Activated T-cell treated with anti-CD3 and anti-CD28 coated beads for 1 hour (primary cell): ENCODE measurements around the gene CGREF1.

Experiments
- DNase-seq: peaks from one replicate; pipeline ENCODE4 v3.0.0-alpha.2; 2020; ENCODE audit warnings: low read depth

Gene CGREF1

GRCh38 chr2:27073782-27074181, 45.1 kb downstream of the CGREF1 start:
- no peak for DNase-seq

- no peak for DNase-seq
Observed at GRCh38 chr2:27072920-27073319, 46.0 kb downstream of the CGREF1 start.

GRCh38 chr2:27071990-27072830, 46.7 kb downstream of the CGREF1 start:
- DNase-seq, result no peak

- DNase-seq, result peak; percentile 81
Observed at GRCh38 chr2:27071277-27071989, 47.5 kb downstream of the CGREF1 start, which contains the start of gene OST4. TSS of gene OST4 (minus strand) at chr2:27071654.

GRCh38 chr2:27070653-27071276, 48.2 kb downstream of the CGREF1 start:
- DNase-seq, result no peak

- DNase-seq, result no peak
Observed at GRCh38 chr2:27069961-27070618, 48.8 kb downstream of the CGREF1 start.

- DNase-seq, result no peak
Observed at GRCh38 chr2:27069436-27069835, 49.5 kb downstream of the CGREF1 start.

GRCh38 chr2:27067385-27067784, 51.5 kb downstream of the CGREF1 start:
- no peak for DNase-seq

GRCh38 chr2:27065128-27065527, 53.8 kb downstream of the CGREF1 start:
- no peak for DNase-seq

- no peak for DNase-seq
Observed at GRCh38 chr2:27060323-27060722, 58.6 kb downstream of the CGREF1 start.

GRCh38 chr2:27059141-27059820, 59.6 kb downstream of the CGREF1 start:
- no peak for DNase-seq

GRCh38 chr2:27058210-27058609, 60.7 kb downstream of the CGREF1 start:
- no peak for DNase-seq

- no peak for DNase-seq
Observed at GRCh38 chr2:27057184-27057583, 61.7 kb downstream of the CGREF1 start.

- no peak for DNase-seq
Observed at GRCh38 chr2:27054721-27055120, 64.2 kb downstream of the CGREF1 start.

- no peak for DNase-seq
Observed at GRCh38 chr2:27053776-27054175, 65.2 kb downstream of the CGREF1 start.

- DNase-seq, result no peak
Observed at GRCh38 chr2:27053321-27053720, 65.6 kb downstream of the CGREF1 start.

- no peak for DNase-seq
Observed at GRCh38 chr2:27051902-27052645, 66.9 kb downstream of the CGREF1 start.

GRCh38 chr2:27050996-27051901, 67.7 kb downstream of the CGREF1 start, which contains the start of gene AGBL5:
TSS of gene AGBL5 (plus strand) at chr2:27051668. CDS start at chr2:27052959, 1,291 bp downstream.
- peak; percentile 90 for DNase-seq
